Measurements from ENCODE around the gene KICS2. TPM values are rescaled to one million over a fixed set of nuclear protein-coding genes. Genes with fewer than 3 reads are reported as not detected.

The KICS2 gene
- total and polyA plus RNA-seq, 2 donors (not counting 3 experiments of a cell fraction or from before 2014, with no cell fraction given), result 1.6 to 3.2 TPM

DNA sequence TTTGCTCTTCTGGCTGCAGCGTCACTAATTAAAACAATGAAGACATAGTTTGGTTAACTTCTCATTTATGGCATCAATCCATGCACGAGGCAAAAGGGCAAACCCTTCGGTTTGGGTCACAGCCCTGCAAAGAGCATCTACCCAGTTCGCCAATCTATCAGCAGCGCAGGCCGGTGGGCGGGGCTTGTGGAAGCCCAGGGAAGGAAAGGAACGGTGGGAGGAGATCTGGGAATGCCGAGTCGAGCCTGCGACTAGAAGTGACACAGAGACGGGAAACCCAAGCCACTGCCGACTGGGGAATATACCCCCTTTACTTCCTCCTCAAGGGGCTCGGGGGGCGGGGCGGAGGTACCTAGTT, 466 bp downstream of the KICS2 start:
- DNase-seq (ENCODE audit: low read depth, low spot score), result peak; percentile 83
- ChIA-PET POLR2A (no interaction called here), CTCF (interaction anchor here (0.6 to 1.5 kb wide), 4 partner anchors 15 to 395 kb away, joined by 3 to 10 read pairs (median 3); partner anchors contain the start of genes C12orf56 and SRGAP1)
- TF ChIP-seq MAX (IDR thresholded peaks at IDR 0.05; ENCODE audit: insufficient read depth, insufficient read length), result no peak
- Histone ChIP-seq H3K27me3 (ENCODE audit: control insufficient read depth in 2 of 2, insufficient read depth in 2 of 2, low read length in 2 of 2) (no peaks in the 10 kb centered on the region), H3K27ac (ENCODE audit: insufficient read depth, low read depth, low read length) (peak overlapping the region; percentile 80), H3K4me1 (ENCODE audit: control insufficient read depth, extremely low read depth, insufficient read depth, low read length) (peaks cover 7% of the 10 kb centered on the region), H3K9ac (replicated peaks; ENCODE audit: extremely low read depth, insufficient read depth, low read length) (peak overlapping the region; percentile 89), H4K20me1 (replicated peaks; ENCODE audit: control insufficient read depth, extremely low read depth, insufficient read depth, low read length) (no peaks in the 10 kb centered on the region), H3K9me3 (replicated peaks; ENCODE audit: control insufficient read depth, insufficient read depth, low read length) (no peaks in the 10 kb centered on the region), H3K36me3 (ENCODE audit: control insufficient read depth in 2 of 2, extremely low read depth in 1 of 2, insufficient read depth in 2 of 2, low read length in 2 of 2) (no peaks in the 10 kb centered on the region), H3K4me2 (ENCODE audit: insufficient read depth, low read length) (peak overlapping the region; percentile 84), H3K79me2 (ENCODE audit: control insufficient read depth, insufficient read depth, low read length) (no peaks in the 10 kb centered on the region), H3K9me1 (replicated peaks; ENCODE audit: control insufficient read depth, extremely low read depth, insufficient read depth, low read length) (no peaks in the 10 kb centered on the region), H2AFZ (ENCODE audit: low read depth, low read length) (peak overlapping the region; percentile 67), H3K4me3 (replicated peaks in 1 of 3; ENCODE audit: insufficient read depth in 1 of 3, low read depth in 1 of 3, low read length in 3 of 3) (peak overlapping the region; percentile 50 to 80 (median 67))
- dilution Hi-C loops (cut with MboI; ENCODE audit: extremely low pct_ligation_motif_present, low sequenced_read_pairs), result no loop called here
- BruUV-seq (replicated peaks), result TSS peak; percentile 75
- FAIRE-seq, result peak; percentile 73
- intact Hi-C loops (cut with micrococcal nuclease), result loop anchor here (1.0 to 5.0 kb wide), 7 partner anchors 19 to 378 kb away; partner anchors contain the start of gene XPOT

- no peaks in the 10 kb centered on the region for H3K9me3 ChIP-seq (replicated peaks; ENCODE audit: control insufficient read depth, insufficient read depth, low read length)
- peaks cover 7% of the 10 kb centered on the region for H3K4me1 ChIP-seq (ENCODE audit: control insufficient read depth, extremely low read depth, insufficient read depth, low read length)
- H3K9ac ChIP-seq (replicated peaks; ENCODE audit: extremely low read depth, insufficient read depth, low read length), result no peak overlapping the region
- H3K27ac ChIP-seq (ENCODE audit: insufficient read depth, low read depth, low read length), result no peak overlapping the region
- dilution Hi-C loops (cut with MboI; ENCODE audit: extremely low pct_ligation_motif_present, low sequenced_read_pairs), result no loop called here
- BruUV-seq (replicated peaks), result no TSS peak
- intact Hi-C loops (cut with micrococcal nuclease), result loop anchor here (2.0 to 5.0 kb wide), 2 partner anchors 17 to 323 kb away; no protein-coding TSS in a partner anchor
- TF ChIP-seq CTCF (IDR thresholded peaks at IDR 0.05; ENCODE audit: extremely low read depth in 1 of 2, insufficient read depth in 1 of 2, low read depth in 1 of 2, low read length in 2 of 2) (no peak), POLR2A (IDR thresholded peaks at IDR 0.05; ENCODE audit: low read depth, low read length) (no peak)
- DNase-seq (ENCODE audit: low read depth, low spot score), result no peak
- no peak overlapping the region for H2AFZ ChIP-seq (ENCODE audit: low read depth, low read length)
- no peak for FAIRE-seq
- no peaks in the 10 kb centered on the region for H3K36me3 ChIP-seq (ENCODE audit: control insufficient read depth in 2 of 2, extremely low read depth in 1 of 2, insufficient read depth in 2 of 2, low read length in 2 of 2)
- H4K20me1 ChIP-seq (replicated peaks; ENCODE audit: control insufficient read depth, extremely low read depth, insufficient read depth, low read length), result no peaks in the 10 kb centered on the region
- no peak overlapping the region for H3K4me2 ChIP-seq (ENCODE audit: insufficient read depth, low read length)
- no peak overlapping the region for H3K4me3 ChIP-seq (replicated peaks in 1 of 3; ENCODE audit: insufficient read depth in 1 of 3, low read depth in 1 of 3, low read length in 3 of 3)
- H3K79me2 ChIP-seq (ENCODE audit: control insufficient read depth, insufficient read depth, low read length), result no peaks in the 10 kb centered on the region
- CTCF ChIA-PET, result interaction anchor here (1.5 kb wide), 1 partner anchor 39 kb away, joined by 4 read pairs; no protein-coding TSS in a partner anchor
- POLR2A ChIA-PET, result no interaction called here
- H3K9me1 ChIP-seq (replicated peaks; ENCODE audit: control insufficient read depth, extremely low read depth, insufficient read depth, low read length), result no peaks in the 10 kb centered on the region
- H3K27me3 ChIP-seq (ENCODE audit: control insufficient read depth in 2 of 2, insufficient read depth in 2 of 2, low read length in 2 of 2), result no peaks in the 10 kb centered on the region
Observed at GRCh38 chr12:64220046-64220445, 2.0 kb downstream of the KICS2 start.

Measured in endothelial cell of umbilical vein (primary cell).